ENCODE results near the gene SYNPR. TPM values are rescaled to one million over a fixed set of nuclear protein-coding genes. Genes with fewer than 3 reads are reported as not detected.

The SYNPR gene
- total RNA-seq, 1 donor: not detected

DNA sequence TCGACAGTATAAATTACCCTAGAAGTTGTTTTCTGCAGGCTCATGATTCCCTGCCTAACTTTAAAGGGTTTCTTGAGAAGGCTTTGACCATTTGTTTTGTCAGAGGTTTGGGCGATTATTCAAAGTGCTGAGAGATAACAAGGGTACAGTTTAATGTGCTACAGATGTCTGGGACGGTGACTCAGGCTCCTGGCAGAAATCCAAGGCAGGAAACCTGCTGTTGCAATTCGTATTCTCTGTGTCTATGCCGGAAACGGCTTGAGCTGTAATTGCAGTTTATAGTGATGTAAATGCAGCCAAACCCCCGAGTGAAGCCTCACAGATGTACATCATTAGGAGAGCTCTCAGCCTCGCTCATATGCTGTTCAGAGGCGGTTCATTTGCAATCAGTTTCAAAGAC, 65.6 kb downstream of the SYNPR start:
- TF ChIP-seq CTCF (IDR thresholded peaks at IDR 0.05; ENCODE audit: extremely low read depth, low read depth, low read length): no peak
- Histone ChIP-seq H3K27ac (ENCODE audit: low read depth, low read length) (no peak overlapping the region), H3K4me2 (ENCODE audit: insufficient read depth, low read length) (peak overlapping the region; percentile 5), H4K20me1 (ENCODE audit: insufficient read depth, low read length) (no peaks in the 10 kb centered on the region), H3K79me2 (ENCODE audit: insufficient read depth, low read length) (no peaks in the 10 kb centered on the region), H3K27me3 (ENCODE audit: insufficient read depth, low read length) (peaks cover 17% of the 10 kb centered on the region), H3K36me3 (ENCODE audit: insufficient read depth, low read length) (no peaks in the 10 kb centered on the region), H3K9me3 (ENCODE audit: low read depth, low read length) (no peaks in the 10 kb centered on the region), H3K4me3 (ENCODE audit: insufficient read depth, low read length) (no peak overlapping the region), H3K4me1 (ENCODE audit: insufficient read depth, low read length) (peaks cover 5% of the 10 kb centered on the region), H2AFZ (ENCODE audit: low read length) (no peak overlapping the region)
- peak; percentile 87 for DNase-seq (ENCODE audit: insufficient read length, low spot score, missing footprints)

DNA sequence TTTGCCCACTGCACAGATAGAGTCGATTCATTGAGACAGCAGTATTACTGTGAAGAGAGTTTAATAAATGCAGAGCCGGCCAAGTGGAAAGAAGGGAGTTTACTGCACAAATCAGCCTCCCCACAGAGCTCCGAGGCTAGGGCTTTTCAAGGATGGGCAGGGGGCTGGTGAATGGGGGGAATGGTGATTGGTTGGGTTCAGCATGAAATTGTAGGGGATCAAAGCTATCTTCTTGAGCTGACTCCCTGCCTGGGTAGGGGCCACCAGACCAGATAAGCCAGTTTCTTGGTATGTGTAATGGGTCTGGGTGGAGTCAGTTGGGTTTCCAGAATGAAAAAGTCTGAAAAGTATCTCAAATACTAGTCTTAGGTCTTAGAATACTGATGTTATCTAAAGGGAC, 66.6 kb downstream of the SYNPR start:
- Histone ChIP-seq H2AFZ (ENCODE audit: low read length) (no peak overlapping the region), H3K4me2 (ENCODE audit: insufficient read depth, low read length) (no peak overlapping the region), H4K20me1 (ENCODE audit: insufficient read depth, low read length) (no peaks in the 10 kb centered on the region), H3K4me1 (ENCODE audit: insufficient read depth, low read length) (peaks cover 5% of the 10 kb centered on the region), H3K4me3 (ENCODE audit: insufficient read depth, low read length) (no peak overlapping the region), H3K27me3 (ENCODE audit: insufficient read depth, low read length) (peaks cover 16% of the 10 kb centered on the region), H3K36me3 (ENCODE audit: insufficient read depth, low read length) (no peaks in the 10 kb centered on the region), H3K79me2 (ENCODE audit: insufficient read depth, low read length) (no peaks in the 10 kb centered on the region), H3K27ac (ENCODE audit: low read depth, low read length) (no peak overlapping the region), H3K9me3 (ENCODE audit: low read depth, low read length) (no peaks in the 10 kb centered on the region)
- no peak for TF ChIP-seq CTCF (IDR thresholded peaks at IDR 0.05; ENCODE audit: extremely low read depth, low read depth, low read length)
- no peak for DNase-seq (ENCODE audit: insufficient read length, low spot score, missing footprints)

DNA sequence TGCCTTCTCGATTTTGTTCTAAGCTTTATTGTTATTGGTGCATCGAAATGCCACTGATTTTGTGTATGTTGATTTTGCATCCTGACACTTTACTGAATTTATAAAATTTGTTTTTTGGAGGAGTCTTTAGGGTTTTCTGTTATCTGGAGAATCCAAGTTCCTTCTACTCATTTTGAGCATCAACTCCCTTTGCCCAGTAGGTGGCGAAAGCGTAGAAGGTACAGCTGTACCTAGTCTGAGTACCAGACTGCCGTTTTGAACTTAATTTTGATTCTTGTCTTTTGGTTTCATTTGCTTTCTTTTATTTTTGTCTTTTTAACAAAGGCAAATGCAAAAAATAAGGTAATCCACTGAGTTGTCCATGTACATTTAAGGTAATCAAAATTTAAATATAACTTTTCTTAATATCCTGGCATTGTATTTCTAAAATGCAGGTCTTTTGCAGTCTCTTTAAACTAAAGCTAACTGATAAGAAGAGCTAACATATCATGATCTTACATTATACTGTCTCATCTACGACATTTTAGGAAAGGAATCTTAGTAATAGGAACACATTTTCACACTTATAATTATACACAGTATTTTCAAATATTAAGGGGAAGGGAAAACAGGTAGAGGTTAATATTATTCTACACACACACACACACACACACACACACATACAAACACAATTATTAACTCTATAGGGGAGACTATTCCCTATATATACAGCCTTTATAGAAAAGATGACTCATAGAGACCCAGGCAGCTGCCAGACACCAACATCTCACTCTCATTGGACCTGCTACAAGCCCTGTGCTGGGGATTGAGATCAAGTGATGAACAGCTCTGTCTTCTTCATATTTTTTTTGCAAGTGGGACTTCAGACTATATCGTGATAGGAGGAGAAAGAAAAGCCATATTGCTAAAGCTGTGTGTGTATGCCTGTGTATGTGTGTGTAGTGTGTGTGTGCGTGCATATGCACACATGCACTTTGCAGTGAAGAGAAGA, 71.8 kb downstream of the SYNPR start:
- Histone ChIP-seq H3K27me3 (ENCODE audit: insufficient read depth, low read length) (peaks cover 16% of the 10 kb centered on the region), H3K4me1 (ENCODE audit: insufficient read depth, low read length) (peaks cover 13% of the 10 kb centered on the region), H2AFZ (ENCODE audit: low read length) (no peak overlapping the region), H3K79me2 (ENCODE audit: insufficient read depth, low read length) (no peaks in the 10 kb centered on the region), H3K9me3 (ENCODE audit: low read depth, low read length) (no peaks in the 10 kb centered on the region), H3K4me3 (ENCODE audit: insufficient read depth, low read length) (no peak overlapping the region), H3K36me3 (ENCODE audit: insufficient read depth, low read length) (no peaks in the 10 kb centered on the region), H3K4me2 (ENCODE audit: insufficient read depth, low read length) (no peak overlapping the region), H4K20me1 (ENCODE audit: insufficient read depth, low read length) (no peaks in the 10 kb centered on the region), H3K27ac (ENCODE audit: low read depth, low read length) (no peak overlapping the region)
- DNase-seq (ENCODE audit: insufficient read length, low spot score, missing footprints): peak; percentile 58
- TF ChIP-seq CTCF (IDR thresholded peaks at IDR 0.05; ENCODE audit: extremely low read depth, low read depth, low read length): peak; percentile 85
